Keratinocyte (primary cell): ENCODE results near the gene NCCRP1. TPM values are rescaled to one million over a fixed set of nuclear protein-coding genes. Genes with fewer than 3 reads are reported as not detected.
A peak's percentile ranks its signal among the peaks of the same experiment; 100 is the strongest.

Experiments
- DNase-seq: peaks from one replicate; pipeline ENCODE4 v3.0.0-alpha.2; 2011; ENCODE audit warnings: low read depth, missing footprints, low spot score
- FAIRE-seq: peaks from 2 replicates; lab custom pipeline; 2011; peaks lifted over from hg19 to GRCh38; lab: Jason Lieb, UNC
- H2AFZ ChIP-seq: 2 replicates; pipeline ENCODE4 v1.6.0; 2012; ENCODE audit warnings: low read length, control low read depth, inconsistent platforms; ENCODE audit not compliant: control insufficient read depth
- H3K27ac ChIP-seq: 2 replicates; pipeline ENCODE4 v1.5.1; 2011; ENCODE audit warnings: low read length; ENCODE audit not compliant: control insufficient read depth, insufficient read depth
- H3K27me3 ChIP-seq: 3 replicates; pipeline ENCODE4 v1.6.0; 2011; ENCODE audit warnings: low read length; ENCODE audit not compliant: control insufficient read depth, insufficient read depth; ENCODE audit errors: extremely low read depth
- H3K36me3 ChIP-seq, 2 experiments: 2 replicates in 1 of 2; 3 replicates in 1 of 2; pipeline ENCODE4 v1.5.1; 2011; ENCODE audit warnings: low read length in 2 of 2, mild to moderate bottlenecking in 1 of 2; ENCODE audit not compliant: control insufficient read depth in 2 of 2, insufficient read depth in 2 of 2; ENCODE audit errors: extremely low read depth in 1 of 2
- H3K4me1 ChIP-seq: 3 replicates; pipeline ENCODE4 v1.5.1; 2011; ENCODE audit warnings: low read length; ENCODE audit not compliant: control insufficient read depth, insufficient read depth; ENCODE audit errors: extremely low read depth
- H3K4me2 ChIP-seq: 3 replicates; pipeline ENCODE4 v1.6.0; 2011; ENCODE audit warnings: low read depth, low read length; ENCODE audit not compliant: control insufficient read depth, insufficient read depth; ENCODE audit errors: extremely low read depth
- H3K4me3 ChIP-seq, 3 experiments: fragments of 200-600 bp in 1 of 3; sonication (generic) in 1 of 3; 2 replicates in 2 of 3; 3 replicates in 1 of 3; pipeline ENCODE4 v1.5.1; 2011 to 2016; ENCODE audit warnings: low read length in 3 of 3, mild to moderate bottlenecking in 3 of 3, control low read depth in 2 of 3, inconsistent platforms in 1 of 3, low read depth in 1 of 3, mixed read lengths in 1 of 3, mixed run types in 1 of 3, moderate library complexity in 1 of 3; ENCODE audit not compliant: control insufficient read depth in 2 of 3, insufficient read depth in 2 of 3; ENCODE audit errors: extremely low read depth in 1 of 3
- H3K79me2 ChIP-seq: 2 replicates; pipeline ENCODE4 v1.6.0; 2012; ENCODE audit warnings: low read length; ENCODE audit not compliant: control insufficient read depth, insufficient read depth
- H3K9ac ChIP-seq: 3 replicates; pipeline ENCODE4 v1.6.0; 2011; ENCODE audit warnings: low read length; ENCODE audit not compliant: control insufficient read depth, insufficient read depth; ENCODE audit errors: extremely low read depth
- H3K9me1 ChIP-seq: 3 replicates; pipeline ENCODE4 v1.6.0; 2011; ENCODE audit warnings: low read length; ENCODE audit not compliant: control insufficient read depth, insufficient read depth; ENCODE audit errors: extremely low read depth
- H3K9me3 ChIP-seq: 2 replicates; pipeline ENCODE4 v1.5.1; 2012; ENCODE audit warnings: low read depth, low read length; ENCODE audit not compliant: control insufficient read depth
- H4K20me1 ChIP-seq: 3 replicates; pipeline ENCODE4 v1.6.0; 2011; ENCODE audit warnings: low read length; ENCODE audit not compliant: control insufficient read depth, insufficient read depth; ENCODE audit errors: extremely low read depth
- CTCF ChIP-seq, 3 experiments: IDR thresholded peaks in 1 of 3; conservative IDR thresholded peaks in 1 of 3; optimal IDR thresholded peaks in 1 of 3; 2 replicates in 2 of 3; 3 replicates in 1 of 3; pipeline versions ENCODE3 to v1.5.1; 2011; ENCODE audit warnings: low read length in 3 of 3, mild to moderate bottlenecking in 3 of 3, moderate library complexity in 2 of 3, control low read depth in 1 of 3, inconsistent platforms in 1 of 3; ENCODE audit not compliant: insufficient read depth in 2 of 3; ENCODE audit errors: extremely low read depth in 1 of 3
- EZH2 ChIP-seq: IDR thresholded peaks from one replicate; pipeline ENCODE4 v1.6.1; 2012; ENCODE audit warnings: inconsistent platforms, mild to moderate bottlenecking, low read length, moderate library complexity
- dilution Hi-C: fragments of 300-500 bp; cut with MboI; formaldehyde crosslinking; loops from one replicate; pipeline ENCODE4 v1.7.0; 2020; ENCODE audit warnings: low sequenced_read_pairs; ENCODE audit not compliant: extremely low pct_ligation_motif_present
- polyA plus RNA-seq, 5 experiments: library from polyadenylated mRNA; depleted of rRNA in 3 of 5; stranded (reverse) in 3 of 5; stranded (forward) in 1 of 5; unstranded in 1 of 5; fragments of >200 nt; gene quantifications; 1 replicate in 1 of 5; 2 replicates in 3 of 5; 3 replicates in 1 of 5; pipeline versions ENCODE4 v1.2.1 to v1.2.3, GENCODE V29; 2011 to 2012; ENCODE audit warnings: missing spikeins in 2 of 5, low read depth in 1 of 5, low replicate concordance in 1 of 5

The NCCRP1 gene
- polyA plus RNA-seq, 1 donor (not counting 4 experiments of a cell fraction or from before 2014, with no cell fraction given), result 2.3 TPM

- FAIRE-seq (no peak), DNase-seq (no peak)
- Histone ChIP-seq H3K9ac (no peak overlapping the region), H3K9me3 (no peaks in the 10 kb centered on the region), H3K4me1 (peaks cover 49% of the 10 kb centered on the region), H2AFZ (no peak overlapping the region), H3K9me1 (peaks cover 4% of the 10 kb centered on the region), H3K27ac (no peak overlapping the region), H3K36me3 (no peaks in the 10 kb centered on the region), H3K4me3 (no peak overlapping the region), H3K4me2 (peak overlapping the region; percentile 3), H3K79me2 (peaks cover 61% of the 10 kb centered on the region), H4K20me1 (peaks cover 3% of the 10 kb centered on the region), H3K27me3 (no peaks in the 10 kb centered on the region)
- TF ChIP-seq CTCF (optimal IDR thresholded peaks at IDR 0.05 in 1 of 3, IDR thresholded peaks at IDR 0.05 in 1 of 3, conservative IDR thresholded peaks at IDR 0.05 in 1 of 3; ENCODE audit: extremely low read depth in 1 of 3, insufficient read depth in 2 of 3, low read length in 3 of 3), result no peak
- TF ChIP-seq EZH2, result no peak
- dilution Hi-C loops, result no loop called here
Observed at GRCh38 chr19:39156326-39157230, 40.2 kb upstream of the NCCRP1 start.

GRCh38 chr19:39157275-39157996, 39.3 kb upstream of the NCCRP1 start:
- no peak overlapping the region for H3K4me2 ChIP-seq
- no peak for TF ChIP-seq CTCF (optimal IDR thresholded peaks at IDR 0.05 in 1 of 3, IDR thresholded peaks at IDR 0.05 in 1 of 3, conservative IDR thresholded peaks at IDR 0.05 in 1 of 3; ENCODE audit: extremely low read depth in 1 of 3, insufficient read depth in 2 of 3, low read length in 3 of 3)
- no peak for TF ChIP-seq EZH2
- H3K27me3 ChIP-seq, result no peaks in the 10 kb centered on the region
- DNase-seq (no peak), FAIRE-seq (no peak)
- H3K27ac ChIP-seq, result no peak overlapping the region
- peaks cover 47% of the 10 kb centered on the region for H3K4me1 ChIP-seq
- no peaks in the 10 kb centered on the region for H3K9me3 ChIP-seq
- no peak overlapping the region for H3K9ac ChIP-seq
- peaks cover 3% of the 10 kb centered on the region for H4K20me1 ChIP-seq
- H2AFZ ChIP-seq, result no peak overlapping the region
- H3K79me2 ChIP-seq, result peaks cover 61% of the 10 kb centered on the region
- peaks cover 4% of the 10 kb centered on the region for H3K9me1 ChIP-seq
- H3K4me3 ChIP-seq, result no peak overlapping the region
- dilution Hi-C loops, result no loop called here
- no peaks in the 10 kb centered on the region for H3K36me3 ChIP-seq
